GM18868 (cell line): ENCODE results near the gene DNM3.
"Not testable (repeated sequence)": the region's sequence is repeated elsewhere in the genome, so short reads cannot be mapped to it uniquely, and the experiment has no call there.

Source experiments
- ATAC-seq: cut with Tn5 transposase; IDR thresholded peaks from one replicate; pipeline ENCODE4 v1.9.1; 2021; ENCODE audit warnings: mild to moderate bottlenecking, moderate library complexity; ENCODE audit not compliant: unreplicated experiment

DNM3 gene

DNA sequence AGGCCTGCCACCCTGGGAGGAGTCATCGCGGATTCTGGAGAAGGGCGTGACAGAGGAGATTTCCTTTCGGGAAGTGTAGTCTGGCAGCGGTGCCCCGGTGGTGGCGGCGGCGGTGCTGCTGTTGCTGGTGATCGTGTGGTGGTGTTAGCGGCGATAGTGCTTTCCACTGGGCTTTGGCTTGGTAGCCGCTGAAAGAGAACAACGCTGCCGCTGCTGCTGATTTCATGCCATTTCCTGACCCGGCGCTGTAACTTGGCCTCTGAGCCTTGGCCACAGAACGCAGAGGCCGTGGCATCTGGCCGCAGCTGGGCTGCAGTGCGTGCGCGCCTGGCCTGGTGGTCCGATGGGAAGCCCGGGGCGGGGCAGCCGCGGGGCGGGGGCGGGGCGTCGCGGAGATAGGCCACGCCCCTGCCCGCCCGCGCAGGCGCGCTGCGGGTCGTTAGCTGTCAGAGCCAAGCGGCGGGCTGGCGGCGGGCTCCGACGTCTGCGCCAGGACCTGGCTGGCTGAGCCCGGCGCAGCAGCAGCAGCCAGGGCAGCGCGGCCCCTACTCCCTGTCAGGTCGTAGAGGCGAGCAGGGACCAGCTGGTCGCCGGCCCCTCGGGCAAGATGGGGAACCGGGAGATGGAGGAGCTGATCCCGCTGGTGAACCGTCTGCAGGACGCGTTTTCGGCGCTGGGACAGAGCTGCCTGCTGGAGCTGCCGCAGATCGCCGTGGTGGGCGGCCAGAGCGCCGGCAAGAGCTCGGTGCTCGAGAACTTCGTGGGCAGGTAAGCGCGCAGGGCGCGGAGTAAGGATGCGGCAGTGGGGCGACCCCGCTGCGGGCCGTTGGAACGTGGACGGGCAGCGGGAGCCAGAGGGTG lies at the start of gene DNM3:
TSS of gene DNM3 (plus strand) at position 449 of the 861 bp plus-strand sequence. CDS start at position 608, 159 bp downstream.
- peak; percentile 91 for ATAC-seq

DNA sequence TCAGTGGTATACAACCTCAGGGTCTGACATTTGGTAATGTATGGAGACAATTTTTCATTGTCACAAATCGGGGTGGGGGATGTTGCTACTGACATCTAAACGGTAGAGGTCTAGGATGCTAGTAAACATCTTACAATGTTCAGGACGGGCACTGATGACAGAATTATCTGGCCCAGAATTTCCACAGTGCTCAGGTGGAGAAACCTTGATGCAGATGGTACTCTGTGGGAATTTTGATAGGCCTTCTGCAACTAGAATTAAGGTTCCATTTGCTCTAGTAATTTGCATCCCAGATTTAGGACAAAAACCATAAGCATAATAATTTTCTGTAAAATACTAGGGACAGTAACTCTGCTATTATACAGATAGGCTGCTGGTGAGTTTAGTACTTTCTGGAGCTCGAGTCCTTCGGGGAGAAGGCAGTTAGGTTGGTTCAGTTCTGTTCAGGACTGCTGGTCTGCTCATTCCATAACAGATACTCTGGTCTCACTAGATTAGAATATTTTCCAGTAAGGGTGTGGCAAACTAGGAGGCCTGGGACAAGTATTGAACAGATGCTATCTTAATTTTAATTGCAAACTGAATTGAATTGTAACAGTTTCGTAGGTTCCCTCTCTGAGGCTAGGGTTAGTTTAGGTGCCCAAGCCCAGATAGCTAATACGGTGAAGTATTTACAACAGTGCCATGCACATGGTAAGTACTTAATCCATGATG lies 48.5 kb upstream of the DNM3 start:
- no peak for ATAC-seq

DNA sequence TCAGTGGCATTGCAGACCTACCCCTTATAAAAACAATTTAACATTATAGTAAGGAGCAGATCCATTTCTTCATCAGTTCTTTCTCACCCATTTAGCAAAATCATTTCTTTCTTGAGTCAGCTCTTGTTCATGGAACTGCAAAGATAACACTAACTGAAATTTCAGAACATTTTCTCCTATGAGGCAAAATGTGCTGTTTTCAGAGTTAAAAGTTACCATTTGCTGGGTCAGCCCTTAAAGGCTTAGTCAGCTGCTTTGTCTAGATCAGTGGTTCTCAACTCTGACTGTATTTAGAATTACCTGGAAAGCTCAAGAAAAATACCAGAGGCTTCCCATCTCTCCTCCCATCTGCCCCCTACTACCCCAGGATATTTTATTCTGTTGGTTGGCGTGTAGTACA lies 47.7 kb upstream of the DNM3 start:
- ATAC-seq, result no peak

DNA sequence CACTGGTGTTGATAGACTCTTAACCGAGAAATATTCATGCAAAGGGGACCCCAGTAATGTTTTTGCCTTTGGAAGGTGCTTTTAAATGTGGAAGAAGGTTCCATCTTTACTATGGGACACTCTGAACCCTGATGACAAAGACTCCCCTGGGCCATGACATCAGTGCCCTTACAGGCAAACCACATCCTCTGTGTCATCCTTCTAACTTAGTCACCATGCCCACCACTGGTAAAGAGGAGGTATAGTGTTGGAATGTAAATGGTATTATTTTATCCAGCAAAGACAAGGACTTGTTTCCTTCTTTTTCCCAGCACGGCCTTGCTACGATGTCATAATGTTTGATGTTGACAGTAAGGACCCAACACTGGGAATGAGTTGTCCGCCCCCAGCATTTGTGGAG lies 47.2 kb upstream of the DNM3 start:
- peak; percentile 55 for ATAC-seq

DNA sequence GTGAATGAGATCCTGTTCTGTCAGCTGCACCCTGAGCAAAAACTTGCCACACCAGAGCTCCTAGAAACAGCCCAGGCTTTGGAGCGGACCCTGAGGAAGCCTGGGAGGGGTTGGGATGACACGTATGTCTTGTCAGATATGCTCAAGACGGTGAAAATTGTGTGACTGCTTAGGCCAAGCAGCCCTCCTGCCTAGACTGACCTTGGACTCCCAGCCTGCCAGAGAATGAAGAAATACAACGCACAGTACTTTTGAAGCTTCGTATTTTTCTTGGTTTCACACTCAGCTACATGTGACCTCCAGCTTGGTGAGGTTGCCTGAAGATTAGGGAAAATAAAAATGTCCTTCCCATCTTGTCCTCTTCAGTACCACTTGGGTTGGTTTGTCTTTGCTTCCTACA lies 44.7 kb upstream of the DNM3 start:
- no peak for ATAC-seq

DNA sequence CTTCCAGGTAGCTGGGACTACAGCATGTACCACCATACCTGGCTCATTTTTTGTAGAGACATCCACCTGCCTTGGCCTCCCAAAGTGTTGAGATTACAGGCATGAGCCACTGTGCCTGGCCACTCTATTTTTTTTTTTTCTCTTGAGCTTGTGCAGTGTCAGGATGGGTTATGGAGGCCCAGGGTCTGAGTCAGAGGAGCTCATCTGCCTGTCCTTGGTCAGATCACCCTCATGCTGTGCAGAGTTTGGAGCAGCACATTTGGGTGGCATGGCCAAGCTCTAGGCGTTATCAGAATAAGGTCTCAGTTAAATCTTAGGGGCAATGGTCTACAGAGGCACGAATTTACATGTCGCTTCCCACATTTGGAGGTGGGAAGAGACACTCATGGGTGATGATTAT lies 43.0 kb upstream of the DNM3 start:
- no peak for ATAC-seq

DNA sequence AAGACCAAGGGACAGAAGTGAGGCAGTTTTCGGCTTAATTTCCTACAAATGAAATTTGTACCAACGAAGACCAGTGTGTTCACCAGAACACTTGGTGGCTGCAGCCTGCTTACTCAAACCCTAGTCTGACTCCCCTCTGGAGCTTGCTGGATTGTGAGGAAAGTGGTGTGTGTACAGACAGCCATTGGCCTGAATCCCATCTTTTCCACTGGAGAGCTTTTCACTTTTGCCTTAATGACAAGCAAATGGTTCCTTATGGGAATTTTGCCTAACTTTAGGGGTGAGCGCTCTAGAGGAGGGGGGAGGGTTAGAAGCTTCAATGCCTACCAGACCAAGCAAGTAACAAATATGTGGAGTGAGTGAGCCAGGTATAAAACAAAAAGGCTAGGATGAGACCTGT lies 42.5 kb upstream of the DNM3 start:
- ATAC-seq, result no peak

DNA sequence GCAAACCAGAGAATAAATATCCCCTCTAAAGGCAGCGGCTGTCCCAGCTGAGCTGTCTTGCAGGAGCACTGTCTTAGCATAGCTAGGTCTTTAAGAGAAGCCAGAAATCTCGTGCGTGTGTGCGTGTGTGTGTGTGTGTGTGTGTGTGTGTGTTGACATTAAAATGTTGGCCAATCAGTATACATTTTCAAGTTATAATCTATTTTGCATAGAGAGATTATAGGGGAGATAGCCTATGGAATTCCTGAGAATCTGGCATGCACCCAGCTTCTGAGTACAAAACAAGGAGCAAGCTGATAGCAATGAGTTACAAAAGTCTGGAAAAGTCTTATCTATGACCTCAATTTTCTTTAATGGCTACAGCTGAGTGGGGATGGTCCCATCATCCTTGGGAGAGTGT lies 42.1 kb upstream of the DNM3 start:
- no peak for ATAC-seq

DNA sequence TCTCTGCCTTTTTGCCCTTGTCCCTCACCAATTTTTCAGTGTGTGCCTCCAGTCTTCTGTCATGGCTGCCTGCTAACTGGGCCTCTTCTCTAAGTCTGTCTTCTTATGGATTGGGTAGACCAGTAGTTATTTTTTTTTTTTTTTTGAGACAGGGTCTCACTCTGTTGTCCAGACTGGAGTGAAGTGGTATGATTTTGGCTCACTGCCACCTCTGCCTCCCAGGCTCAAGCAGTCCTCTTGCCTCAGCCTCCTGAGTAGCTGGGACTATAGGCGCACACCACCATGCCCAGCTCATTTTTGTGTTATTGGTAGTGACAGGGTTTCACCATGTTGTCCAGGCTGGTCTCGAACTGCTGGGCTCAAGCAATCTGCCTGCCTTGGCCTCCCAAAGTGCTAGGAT lies 41.6 kb upstream of the DNM3 start:
- ATAC-seq, result not testable (repeated sequence)

DNA sequence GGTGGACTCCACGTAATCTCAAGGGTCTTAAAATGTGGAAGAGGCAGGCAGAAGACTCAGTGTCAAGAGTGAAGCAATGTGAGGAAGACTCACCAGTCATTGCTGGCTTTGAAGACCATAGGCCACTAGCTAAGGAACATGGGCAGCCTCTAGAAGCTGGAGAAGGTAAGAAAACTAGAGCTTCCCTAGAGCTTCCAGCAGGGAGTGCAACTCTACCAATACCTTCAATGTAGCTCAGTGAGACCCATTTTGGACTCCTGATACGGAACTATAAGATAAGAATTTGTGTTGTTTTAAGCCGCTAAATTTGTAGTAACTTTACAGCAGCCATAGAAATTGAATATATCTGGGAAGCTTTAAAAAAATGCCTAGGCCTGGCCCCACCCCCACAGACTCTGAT lies 41.0 kb upstream of the DNM3 start:
- no peak for ATAC-seq

DNA sequence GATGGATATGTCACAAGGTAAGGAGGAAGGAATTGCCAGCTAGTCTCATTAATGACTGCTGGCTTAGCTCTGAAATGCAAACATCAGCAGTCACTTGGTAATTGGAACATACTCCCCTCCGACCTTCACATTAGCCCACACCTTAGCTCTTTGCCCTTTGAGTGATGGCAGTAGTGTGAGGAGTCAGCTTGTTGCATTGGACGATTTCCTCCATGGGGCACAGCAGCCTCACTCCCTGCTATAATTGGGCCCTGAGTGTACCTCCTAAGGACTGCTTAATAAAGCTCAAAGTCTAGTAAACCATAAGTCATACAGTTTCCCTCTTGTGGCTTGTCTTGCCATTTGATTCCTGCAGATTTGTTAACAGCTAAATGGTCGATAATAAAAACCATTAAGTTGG lies 40.4 kb upstream of the DNM3 start:
- no peak for ATAC-seq

DNA sequence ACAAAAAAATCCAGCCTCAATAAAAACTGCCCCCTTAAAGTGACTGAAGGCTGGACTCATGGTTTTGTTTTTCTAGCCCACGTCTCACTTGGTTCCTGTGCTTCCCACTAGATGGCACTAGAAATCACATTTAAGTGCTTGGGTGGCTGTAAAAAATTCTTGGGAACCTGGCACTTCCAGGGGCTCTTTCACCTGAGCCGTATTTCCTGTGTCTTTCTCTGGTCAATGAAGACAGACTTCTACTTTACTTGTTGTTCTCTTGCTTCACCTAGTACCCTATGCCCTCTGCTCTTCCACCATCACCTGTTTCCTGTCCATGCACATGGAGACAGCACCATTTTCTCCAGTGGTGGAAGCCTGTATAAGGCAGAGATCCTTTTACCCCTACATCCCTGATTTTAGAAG lies 39.8 kb upstream of the DNM3 start:
- no peak for ATAC-seq

DNA sequence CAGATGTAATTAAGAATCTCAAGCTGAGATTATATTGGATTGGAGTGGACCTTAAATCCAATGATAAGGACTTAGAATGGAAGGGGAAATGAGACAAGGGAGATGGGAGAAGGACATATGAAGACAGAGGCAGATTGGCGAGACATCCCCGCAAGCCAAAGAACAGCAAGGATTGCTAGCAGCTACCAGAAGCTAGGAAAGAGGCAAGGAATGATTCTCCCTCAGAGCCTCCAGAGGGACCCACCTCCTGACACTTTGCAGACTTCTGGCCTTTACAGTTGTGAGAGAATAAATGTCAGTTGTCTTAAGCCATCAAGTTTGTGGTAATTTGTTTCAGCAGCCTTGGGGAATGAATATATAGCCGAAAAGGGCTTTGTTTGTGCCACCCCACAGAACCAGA lies 39.1 kb upstream of the DNM3 start:
- ATAC-seq, result no peak

DNA sequence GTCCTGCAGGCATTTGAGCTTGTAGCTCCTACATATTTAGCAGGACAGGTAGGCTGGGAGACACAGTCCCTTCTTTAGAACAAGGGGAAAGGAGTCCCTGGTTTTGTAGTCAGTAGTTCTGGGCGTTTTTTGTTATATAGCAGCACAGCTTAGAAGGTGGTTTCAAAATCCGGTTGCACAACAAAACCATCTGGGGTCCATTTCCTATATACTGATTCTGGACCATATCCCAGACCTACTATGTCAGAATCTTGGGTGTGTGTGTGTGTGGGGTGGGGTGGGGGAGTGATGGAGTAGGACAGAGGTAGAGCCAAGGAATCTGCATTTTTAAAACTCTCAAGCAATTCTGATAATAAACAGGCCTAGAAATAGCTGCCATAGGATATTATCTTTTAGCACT lies 38.3 kb upstream of the DNM3 start:
- no peak for ATAC-seq

DNA sequence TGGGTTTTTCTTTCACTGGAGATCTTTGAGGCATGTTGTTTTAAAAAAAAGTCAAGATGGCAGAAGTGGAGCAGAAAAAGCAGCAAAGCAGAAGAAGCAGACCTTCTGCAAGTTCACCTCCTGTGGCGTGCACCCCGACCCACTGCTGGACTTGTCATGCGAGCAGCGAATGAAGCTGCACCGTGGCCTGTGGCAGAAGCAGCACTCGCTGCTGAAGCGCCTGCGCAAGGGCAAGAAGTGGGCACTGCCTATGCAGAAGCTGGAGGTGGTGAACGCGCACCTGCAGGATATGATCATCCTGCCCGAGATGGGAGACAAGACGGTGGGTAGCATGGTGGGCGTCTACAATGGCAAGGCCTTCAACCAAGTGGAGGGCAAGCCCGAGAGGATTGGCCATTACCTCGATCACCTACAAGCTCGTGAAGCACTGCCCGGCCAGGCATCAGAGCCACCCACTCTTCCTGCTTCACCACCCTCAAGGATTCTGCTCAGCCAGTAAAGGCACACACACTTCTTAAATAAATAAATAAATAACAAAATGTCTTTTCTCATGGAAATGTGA lies 37.8 kb upstream of the DNM3 start:
- ATAC-seq, result no peak

DNA sequence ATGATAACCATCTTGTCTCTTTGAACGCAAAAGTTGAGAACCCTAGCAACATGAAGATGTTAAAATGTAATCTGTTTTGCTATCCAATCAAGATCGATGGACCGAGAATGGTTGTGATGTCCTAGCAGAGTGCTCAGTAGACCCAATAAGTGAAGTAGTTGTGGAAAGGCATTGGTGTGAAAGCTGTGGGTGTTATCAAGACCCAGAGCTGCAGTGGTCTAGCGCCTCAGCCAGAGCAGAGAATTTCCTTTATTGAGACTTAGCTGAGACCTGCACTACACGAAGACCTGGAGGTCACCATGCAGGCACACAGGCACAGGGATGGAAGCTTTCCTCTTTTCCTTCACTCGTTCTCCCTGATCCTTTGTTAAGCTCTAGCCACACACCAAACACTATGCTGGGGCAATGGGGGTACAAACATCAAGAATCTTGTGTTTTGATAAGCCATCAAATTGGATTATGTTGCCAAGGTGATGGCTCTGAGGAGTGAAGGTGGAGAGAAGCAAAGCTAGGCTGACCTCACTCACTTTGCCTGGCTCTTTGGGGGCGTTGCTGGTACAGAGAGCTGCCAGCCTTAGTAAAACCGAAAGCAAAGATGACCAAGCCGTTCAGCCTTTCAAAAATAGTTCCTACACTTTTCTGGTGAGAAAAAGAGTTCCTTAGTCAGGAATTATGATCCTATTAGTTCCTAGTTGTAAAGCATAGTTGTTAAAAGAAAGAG lies 35.7 kb upstream of the DNM3 start:
- ATAC-seq, result peak; percentile 77

DNA sequence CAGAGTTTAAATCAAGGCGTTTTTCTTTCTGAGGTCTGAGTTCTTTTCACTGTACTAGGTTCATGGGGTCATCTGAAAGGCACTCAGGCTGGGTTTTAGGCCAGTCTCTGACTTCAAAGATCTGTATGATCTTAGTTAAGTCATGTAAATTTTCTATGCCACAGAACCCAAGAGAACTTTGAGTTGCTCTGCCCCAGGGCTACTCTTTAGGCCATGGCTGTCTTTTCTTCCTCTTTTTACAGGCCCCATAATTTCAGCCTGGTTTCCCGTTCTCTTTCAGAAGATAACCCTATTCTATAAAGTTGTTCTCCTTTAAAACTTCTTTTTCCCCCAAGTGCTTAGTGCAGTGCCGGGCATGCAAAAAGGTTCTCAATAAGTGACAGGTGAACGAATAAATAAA lies 33.7 kb upstream of the DNM3 start:
- ATAC-seq, result no peak

DNA sequence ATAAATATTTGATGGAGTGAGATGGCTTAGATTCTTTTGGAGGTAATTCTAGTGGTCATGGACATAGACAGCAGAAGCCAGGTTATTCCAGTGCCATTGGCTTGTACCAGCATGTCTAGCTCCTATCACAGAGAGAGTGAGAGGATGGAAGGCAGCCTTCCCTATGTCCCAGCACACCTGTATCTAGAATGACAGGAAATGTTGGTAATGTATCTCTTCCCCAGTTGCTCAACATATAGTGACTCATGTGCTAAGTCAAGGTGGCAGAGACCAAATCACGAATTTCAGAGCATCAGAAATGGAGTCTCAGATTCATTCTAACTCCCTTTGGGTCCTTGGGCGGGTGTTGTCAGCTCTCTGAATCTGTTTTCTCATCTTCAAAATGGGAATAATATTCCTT lies 31.5 kb upstream of the DNM3 start:
- ATAC-seq, result no peak

DNA sequence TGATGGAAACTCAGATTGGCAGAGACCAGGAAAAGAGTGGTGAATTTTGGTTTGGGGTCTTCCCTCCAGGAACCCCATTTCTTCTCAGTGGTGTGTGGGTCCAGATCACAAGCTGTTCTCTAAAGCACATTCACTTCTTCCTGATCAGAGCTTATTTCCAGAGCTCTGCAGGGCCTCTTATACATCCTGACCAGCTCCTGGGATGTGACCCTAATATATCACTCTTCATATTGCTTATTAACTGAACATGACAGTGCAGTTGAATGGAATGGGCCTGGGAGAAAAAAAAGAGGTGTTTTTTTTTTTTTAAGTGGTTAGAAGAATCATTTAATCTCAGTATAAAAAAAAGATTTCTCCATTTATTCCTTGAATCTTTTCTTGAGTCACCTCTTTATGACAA lies 29.6 kb upstream of the DNM3 start:
- no peak for ATAC-seq

DNA sequence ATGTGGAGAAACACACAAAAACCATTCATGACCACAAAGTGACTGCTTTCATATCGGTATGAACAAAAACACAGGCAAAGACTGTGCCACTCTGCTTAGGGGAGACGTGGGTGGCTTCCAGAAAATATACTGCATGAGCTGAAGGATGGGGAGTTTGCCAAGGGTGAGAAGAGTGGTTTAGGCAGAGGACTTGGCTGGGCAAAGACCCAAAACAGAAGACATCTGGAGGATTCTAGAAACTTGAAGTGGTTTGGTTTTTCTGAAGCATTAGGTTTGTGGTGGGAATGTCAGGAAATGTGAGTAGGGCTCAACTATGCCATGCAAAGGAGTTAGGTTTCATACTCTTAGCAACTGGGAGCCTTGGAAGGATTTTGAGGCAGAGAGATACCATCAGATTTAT lies 26.6 kb upstream of the DNM3 start:
- no peak for ATAC-seq

DNA sequence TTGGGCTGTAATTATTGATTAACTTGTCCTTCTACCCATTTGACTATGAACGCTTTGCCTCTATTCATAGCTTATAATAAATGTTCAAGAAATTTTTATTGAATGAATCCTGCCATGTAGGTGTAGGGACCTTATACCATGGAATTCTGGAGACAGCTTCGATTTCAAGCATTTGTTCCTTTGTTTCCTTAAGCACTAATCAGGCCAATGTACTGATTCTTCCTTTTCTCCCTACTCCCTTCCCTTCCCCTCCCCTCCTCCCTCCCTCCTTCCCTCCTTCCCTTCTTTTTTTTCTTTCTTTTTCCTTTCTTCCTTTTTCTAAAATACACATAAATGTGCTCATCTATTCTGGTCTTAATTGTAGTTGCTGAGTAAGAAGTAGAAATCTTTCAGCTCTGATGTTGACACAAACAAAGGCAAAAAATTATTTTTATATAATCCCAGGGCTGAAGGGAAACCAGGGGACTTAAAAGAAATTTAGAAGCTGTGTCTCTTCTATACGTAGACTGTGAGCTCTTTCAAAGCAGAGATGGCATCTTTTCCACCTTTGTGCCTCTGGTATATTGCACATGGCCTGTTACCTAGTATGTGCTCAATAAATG lies 24.9 kb upstream of the DNM3 start:
- no peak for ATAC-seq
